ENCODE results near the gene MCF2L.

The MCF2L gene

GRCh38 chr13:112943309-112944125 lies 25.5 kb upstream of the MCF2L start:
- DNase-seq (ENCODE audit: low read depth) = no peak

- no peak for DNase-seq (ENCODE audit: low read depth)
Observed at GRCh38 chr13:112947796-112948195, 21.2 kb upstream of the MCF2L start.

DNA sequence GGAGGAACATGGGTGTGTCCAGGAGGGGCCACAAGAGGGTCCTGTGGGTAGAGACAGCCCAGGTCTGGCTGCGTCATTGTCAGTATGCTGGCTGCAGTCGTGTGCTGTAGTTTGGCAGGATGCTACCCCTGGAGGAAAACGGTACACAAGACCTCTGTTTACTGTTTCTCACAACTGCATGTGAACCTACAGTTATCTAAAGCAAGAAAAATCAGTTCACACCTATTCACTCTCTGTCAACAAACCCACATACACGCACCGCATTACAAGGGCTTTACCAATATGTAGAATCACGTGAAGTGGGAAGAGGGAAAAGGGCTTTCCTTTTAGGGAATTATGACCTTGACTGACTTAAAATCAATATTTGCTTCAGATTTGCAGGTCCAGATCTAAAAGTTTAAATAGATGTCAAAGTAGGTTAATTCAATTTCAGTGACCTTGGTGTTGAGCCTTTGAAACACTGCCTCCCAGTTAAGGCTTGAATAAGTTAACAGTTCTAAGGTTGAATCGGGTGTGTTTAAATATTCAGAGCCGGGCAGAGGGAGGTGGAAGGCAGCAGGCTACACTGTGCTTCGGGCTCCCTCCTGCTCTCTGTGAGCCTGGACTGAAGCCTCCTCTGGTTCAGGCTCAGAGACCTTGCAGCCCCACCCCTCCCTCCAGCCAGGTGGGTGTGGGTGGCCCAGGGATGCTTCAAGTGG lies 17.2 kb upstream of the MCF2L start:
- no peak for DNase-seq (ENCODE audit: low read depth)

DNA sequence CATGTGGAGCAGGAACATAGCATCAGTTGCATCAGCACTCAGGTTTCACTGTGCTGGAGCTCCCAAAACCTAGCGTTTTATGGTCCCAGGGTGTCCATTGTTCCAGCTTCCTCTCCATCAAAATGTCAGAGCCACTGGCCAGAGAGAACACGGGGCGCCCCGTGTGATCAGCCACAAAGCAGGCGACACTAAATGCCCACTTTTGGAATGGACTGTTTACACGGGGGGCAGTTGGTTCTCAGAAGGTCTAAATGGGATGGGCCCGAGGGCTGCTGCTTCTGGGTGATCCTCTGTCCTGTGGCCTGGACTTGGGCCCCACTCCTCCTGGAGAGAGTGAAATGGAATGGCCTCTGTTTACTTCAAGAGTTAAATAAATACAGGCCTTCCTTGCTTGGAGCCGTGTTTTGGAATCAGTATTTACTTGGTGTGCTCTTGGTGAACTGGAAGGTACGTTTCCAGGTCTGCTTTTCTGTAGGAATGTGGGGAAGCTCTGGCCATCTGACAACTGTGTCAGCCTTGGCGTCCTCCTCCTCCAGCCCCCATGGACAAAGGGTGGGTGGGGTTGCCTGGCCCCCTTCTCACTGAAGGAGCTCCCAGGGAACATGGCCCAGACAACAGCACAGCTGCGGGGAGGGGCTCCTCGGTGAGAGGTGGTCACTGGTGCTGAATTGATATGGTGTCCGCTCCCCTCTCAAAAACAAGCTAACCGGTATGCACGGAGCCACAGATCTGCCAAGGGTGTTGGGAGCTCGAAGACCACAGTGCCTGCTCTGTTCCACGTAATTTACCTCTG lies 16.1 kb upstream of the MCF2L start:
- no peak for DNase-seq (ENCODE audit: low read depth)

GRCh38 chr13:112953591-112954487 lies 15.2 kb upstream of the MCF2L start:
- no peak for DNase-seq (ENCODE audit: low read depth)

- DNase-seq (ENCODE audit: low read depth) = no peak
Observed at GRCh38 chr13:112954488-112955270, 14.3 kb upstream of the MCF2L start.

DNA sequence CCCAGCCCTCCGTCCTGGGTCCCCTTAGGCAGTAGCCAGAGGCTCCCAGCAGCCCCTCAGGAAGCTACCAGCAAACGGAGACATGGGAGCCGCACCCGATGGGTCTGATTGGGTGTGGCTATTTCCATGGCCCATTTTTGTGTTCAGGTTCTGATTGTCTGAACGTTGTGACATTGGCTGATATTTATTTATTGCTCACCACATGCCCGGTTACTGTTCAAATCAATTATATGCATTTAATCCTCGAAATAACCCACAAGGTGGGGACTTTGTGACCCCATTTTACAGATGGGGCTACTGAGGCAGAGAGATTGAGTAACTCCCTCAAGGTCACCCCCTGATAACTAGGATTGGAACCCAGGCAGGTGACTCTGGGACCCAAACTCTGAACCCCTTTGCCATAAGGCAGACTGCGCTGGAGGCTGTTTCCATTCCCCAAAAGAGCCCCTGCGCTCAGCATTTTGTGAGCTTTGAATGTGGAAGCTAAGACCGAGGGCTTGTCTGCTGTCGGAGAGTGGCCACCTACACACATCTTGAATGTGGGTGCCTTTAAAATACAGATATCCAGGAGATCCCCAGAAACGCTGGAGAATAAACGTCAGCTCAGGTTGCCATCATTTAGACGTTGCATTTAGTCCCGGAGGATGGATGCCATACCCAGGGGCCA lies 13.6 kb upstream of the MCF2L start:
- no peak for DNase-seq (ENCODE audit: low read depth)

- no peak for DNase-seq (ENCODE audit: low read depth)
Observed at GRCh38 chr13:112955956-112956355, 13.1 kb upstream of the MCF2L start.

DNA sequence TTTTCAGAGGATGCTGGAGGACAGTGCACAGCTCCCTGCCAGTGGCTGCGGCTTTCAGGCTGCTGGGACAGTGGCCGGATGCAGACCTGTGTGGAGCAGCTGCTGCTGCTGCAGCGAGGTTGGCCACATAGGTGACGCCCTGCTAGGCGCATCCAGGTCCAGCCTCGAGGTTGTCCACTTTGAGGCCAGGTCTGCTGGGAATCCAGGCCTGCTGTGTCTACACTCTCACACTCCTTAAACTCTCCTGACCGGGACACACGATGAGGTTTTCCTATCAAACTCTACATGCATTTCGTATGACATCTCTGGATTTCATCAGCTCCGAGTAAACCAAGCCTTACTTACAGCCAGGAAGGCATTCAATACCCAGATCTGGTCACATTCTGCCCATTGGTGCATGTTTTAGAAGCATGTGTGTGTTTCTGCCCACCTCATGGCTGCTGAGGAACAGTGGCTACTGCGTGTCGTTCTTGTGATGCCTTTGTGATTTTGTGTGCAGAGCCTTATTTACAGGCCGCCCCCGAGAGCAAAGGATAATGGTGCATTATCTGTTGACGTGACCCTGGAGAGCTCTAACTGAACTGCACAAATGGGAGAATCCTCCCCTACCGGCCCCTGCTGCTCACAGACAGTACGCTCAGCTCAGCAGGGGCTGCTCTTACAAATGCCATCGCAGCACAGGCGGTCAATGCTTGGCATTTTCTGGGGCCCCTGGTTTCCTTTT lies 12.3 kb upstream of the MCF2L start:
- DNase-seq (ENCODE audit: low read depth) = no peak

DNA sequence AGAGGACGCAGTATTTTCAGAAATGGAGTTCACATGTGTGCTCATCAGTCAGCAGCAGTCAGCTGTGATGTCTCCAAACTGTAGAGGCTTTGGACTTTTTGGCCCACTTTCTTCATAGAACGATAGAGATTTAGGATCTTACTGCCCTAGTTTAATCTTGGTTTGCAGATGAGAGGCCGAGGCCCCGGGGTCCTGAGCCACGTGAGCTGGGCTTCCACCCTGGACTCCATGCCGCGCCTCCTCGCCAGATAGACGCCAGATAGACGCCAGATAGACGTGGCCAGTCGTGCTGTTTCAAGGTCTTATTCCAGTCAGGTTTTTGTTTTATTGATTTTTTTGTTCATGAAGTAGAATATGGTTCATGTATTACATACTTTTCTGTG lies 11.7 kb upstream of the MCF2L start:
- no peak for DNase-seq (ENCODE audit: low read depth)

DNA sequence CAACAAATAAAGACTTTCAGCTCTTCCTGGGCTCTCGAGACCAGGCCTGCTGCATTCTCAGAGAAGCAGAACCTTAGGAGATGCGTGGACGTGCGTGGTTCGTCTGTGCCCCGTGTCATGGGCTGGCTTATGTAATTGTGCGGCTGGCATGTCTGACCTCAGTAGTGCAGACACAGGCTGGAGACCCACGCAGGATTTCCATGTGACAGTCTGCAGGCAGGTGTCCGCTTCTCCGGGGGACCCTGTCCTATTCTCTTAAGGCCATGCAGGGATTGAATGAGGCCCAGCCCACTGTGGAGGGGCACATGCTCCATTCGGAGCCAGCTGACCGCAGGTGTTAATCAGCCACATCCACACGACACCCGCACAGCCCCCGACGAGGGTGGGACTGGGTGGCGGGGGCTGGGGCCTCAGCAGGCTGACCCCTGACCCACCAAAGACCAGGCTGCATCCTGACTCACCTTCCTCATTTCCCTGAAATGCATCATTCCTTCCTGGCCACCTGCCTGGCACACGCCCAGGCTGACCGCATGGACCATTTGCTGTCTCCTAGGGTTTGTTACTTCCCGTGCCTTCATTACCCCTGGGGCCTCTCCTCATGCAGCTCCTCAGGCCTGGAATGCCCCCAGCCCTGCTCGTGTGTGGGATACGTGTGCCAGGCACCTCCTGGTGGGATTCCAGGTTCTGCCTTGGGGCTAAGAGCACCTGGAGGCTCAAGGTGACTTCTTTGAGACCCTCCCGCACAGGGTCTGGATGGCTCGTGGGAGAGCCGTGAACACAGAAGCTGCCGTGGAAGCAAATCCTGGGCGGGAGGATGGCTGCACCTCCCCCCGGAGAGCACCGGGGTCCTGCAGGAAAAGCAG lies 10.7 kb upstream of the MCF2L start:
- DNase-seq (ENCODE audit: low read depth) = no peak

DNA sequence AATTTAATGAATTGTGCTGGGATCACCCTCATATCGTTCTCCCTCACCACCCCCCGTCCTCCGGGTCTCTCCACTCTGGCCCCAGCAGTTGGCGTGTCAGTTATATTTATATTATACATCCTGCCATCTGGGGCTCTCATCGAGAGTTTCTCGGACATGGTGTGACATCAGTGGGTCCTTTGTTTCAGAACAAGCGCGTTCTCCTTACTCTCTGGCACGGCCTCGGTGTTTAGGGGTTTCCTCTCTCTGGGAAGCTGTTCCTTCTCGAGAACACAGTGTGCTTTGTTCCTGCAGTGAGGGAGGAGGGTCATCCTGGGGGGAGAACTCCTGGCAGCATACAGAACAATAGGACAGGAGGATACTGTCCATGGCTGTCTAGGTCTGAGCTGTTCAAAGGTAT lies 9.8 kb upstream of the MCF2L start:
- no peak for DNase-seq (ENCODE audit: low read depth)

- DNase-seq (ENCODE audit: low read depth) = no peak
Observed at GRCh38 chr13:112959701-112960542, 9.1 kb upstream of the MCF2L start.

GRCh38 chr13:112960706-112961105 lies 8.3 kb upstream of the MCF2L start:
- DNase-seq (ENCODE audit: low read depth) = no peak

DNA sequence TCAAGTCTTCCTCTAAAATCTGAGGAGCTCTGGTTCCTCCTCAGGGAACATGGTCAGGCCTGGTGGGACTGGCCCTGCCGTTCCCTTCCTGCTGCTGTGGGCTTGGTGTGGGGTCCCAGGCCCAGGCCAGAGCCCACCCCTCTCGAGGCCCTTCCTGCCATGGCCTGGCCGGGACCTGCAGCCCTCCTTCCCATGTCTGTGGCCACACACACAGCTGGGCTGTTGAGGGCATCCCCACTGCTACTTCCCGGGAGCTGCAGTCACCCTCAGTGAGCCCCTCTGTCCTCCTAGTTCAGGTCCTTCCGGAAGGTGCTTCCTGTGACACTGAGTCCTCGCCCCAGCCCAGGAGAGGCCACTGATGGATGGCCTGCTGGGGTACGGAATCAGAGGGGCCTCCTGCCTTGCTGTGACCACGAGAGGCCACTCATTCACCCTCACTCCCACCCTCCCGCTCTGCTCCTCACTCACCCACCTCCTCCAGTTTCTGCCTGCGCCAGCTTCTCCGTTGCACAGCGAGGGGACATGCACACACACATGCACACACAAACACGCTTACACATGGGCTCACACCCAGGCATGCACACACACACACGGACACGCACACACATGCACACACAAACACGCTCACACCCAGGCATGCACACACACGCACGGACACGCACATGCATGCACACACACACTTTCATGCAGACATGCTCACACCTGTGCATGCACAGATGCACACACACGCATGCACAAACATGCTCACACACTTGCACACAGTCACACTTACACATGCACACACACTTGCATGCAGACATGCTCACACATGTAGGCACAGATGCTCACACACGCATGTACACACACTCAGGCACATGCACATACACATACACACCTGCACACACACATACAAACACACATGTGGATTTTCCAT lies 7.3 kb upstream of the MCF2L start:
- no peak for DNase-seq (ENCODE audit: low read depth)

GRCh38 chr13:112962396-112962795 lies 6.6 kb upstream of the MCF2L start:
- no peak for DNase-seq (ENCODE audit: low read depth)
